Neural progenitor cell (in vitro differentiated cells): ENCODE measurements around the gene HOXD4.

Source experiments
- CTCF ChIP-seq: fragments of 200-600 bp; sonication (generic); IDR thresholded peaks from 2 replicates; pipeline ENCODE4 v1.5.1; 2017; ENCODE audit warnings: antibody characterized with exemption, mild to moderate bottlenecking
- EZH2 ChIP-seq: fragments of 200-600 bp; sonication (generic); IDR thresholded peaks from 2 replicates; pipeline ENCODE4 v1.6.1; 2017; ENCODE audit warnings: antibody characterized with exemption, mild to moderate bottlenecking, moderate library complexity
- EZH2phosphoT487 ChIP-seq: fragments of 200-600 bp; sonication (generic); IDR thresholded peaks from 2 replicates; pipeline ENCODE4 v1.6.1; 2017; ENCODE audit warnings: antibody characterized with exemption

- TF ChIP-seq EZH2 (no peak), CTCF (no peak), EZH2phosphoT487 (no peak)
These were observed 45.4 kb upstream of the HOXD4 start for GRCh38 chr2:176105730-176106580.
